NCI-H510A treated with DMSO at 0.1 percent for 48 hours (cell line): Measurements from ENCODE around the gene PHKB.
"Not testable (repeated sequence)": the region's sequence is repeated elsewhere in the genome, so short reads cannot be mapped to it uniquely, and the experiment has no call there.

Source experiments
- DNase-seq: peaks from one replicate; lab custom pipeline; 2025; lab: John Stamatoyannopoulos, UW

Gene PHKB

DNA sequence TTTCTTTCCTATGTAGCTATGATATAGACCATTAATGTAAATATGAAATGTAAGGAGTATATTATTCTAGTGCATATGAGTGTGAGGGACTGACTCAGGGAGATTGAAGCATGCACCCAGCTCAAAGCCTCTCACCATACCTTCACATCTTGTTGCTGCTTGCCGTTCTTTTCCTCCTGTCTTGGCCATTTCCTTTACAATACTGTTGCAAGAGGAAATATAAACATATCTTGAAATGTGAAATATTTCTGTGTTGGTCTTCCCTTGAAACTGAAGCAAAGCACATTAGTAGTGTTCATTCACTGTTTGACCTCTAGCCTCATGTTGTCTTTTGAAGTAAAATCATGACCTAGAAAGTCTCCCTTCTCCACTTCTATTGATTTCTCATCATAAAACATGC, 46.6 kb downstream of the PHKB start:
- no peak for DNase-seq

DNA sequence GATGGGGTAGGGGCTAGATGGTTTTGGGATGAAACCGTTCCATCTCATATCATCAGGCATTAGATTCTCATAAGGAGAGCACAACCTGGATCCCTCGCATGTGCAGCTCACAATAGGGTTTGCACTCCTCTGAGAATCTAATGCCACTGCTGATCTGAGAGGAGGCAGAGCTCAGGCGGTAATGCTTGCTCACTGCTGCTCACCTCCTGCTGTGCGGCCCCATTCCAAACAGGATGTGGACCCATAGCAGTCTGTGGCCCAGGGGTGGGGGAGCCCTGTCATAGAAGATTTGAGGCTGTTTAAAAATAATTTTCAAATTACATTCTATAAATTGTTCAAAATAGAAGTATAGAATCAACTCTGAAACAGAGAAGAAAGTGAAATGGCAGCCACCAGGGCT, 50.8 kb downstream of the PHKB start:
- no peak for DNase-seq

DNA sequence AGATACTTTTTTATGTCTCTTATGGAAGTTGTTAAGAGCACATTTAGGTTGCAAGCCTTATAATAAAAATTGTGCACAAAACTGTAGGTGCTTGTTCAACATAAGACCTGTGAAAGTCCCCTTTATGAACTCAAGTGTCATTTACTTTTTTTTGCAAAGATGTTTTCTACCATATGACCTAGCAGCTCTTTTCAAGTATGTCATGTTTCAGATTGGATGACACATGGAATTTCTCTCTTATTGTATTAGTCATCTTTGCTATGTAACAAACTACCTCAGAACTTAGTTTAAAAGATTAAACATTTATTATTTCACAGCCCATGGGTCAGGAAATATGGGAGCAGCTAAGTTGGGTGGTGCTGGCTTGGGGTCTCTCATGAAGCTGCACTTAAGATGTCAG, 57.9 kb downstream of the PHKB start:
- DNase-seq: no peak

GRCh38 chr16:47519546-47519945, 58.4 kb downstream of the PHKB start:
- no peak for DNase-seq

DNA sequence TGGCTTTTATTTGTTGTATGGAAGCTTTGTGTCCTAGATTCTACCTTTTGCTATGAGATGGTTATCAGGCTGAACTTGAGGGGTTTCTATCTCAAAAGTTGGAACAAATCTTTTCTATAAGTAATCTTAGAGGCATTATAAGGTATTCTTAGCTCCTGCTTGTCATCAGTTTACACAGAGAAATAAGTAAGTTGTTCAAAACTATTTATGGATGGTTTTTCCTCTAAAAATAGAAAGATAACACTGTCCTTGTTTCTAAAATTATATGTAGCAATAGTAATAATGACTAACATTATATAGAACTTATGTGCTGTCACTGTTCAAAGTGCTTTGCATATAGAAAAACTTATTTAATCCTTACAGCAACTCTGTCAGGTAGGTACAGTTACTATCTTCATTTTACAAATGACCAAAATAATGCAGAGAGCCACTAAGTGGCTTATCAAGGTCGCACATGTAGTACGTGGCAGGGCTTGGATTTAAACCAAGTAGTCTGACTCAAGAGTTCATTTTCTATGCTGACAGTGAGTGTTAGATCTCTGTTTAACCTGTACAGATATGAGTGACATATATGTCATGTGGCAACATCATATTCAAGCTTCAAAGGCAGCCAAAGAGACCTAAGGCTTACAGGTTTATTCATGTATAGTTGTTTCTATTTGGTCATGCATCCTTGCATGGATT, 59.0 kb downstream of the PHKB start:
- DNase-seq: no peak

DNA sequence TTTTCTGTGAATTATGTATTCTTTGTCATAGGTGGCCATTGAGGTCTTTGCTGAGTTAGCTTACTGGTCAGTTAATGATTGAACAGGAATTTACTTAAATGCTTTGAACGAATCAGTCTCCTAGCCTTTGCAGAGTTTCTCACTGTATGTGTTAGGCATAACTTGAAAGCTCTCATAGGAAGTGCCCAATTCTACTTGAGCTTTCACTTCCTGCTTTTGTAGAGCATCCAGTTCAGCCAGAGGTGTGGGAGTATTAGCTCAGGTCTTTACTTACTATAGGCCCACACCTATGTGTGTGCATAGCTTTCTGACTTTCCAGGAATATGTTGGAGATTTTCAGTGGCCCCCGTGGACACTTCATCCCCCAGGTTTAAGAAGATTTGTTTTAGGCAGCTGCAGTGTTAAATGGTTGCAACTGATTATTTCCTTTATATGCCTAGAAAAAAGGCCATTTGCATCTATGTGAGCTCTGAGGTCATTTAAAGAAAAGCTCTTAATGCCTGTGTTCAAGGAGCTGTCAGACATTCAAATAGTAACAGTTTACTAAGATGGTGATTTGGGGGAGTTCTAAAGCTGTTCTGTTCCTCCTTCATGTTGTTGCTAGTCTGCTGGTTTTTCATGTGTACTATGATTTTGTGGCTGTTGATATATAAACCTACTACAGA, 62.3 kb downstream of the PHKB start:
- DNase-seq: no peak

DNA sequence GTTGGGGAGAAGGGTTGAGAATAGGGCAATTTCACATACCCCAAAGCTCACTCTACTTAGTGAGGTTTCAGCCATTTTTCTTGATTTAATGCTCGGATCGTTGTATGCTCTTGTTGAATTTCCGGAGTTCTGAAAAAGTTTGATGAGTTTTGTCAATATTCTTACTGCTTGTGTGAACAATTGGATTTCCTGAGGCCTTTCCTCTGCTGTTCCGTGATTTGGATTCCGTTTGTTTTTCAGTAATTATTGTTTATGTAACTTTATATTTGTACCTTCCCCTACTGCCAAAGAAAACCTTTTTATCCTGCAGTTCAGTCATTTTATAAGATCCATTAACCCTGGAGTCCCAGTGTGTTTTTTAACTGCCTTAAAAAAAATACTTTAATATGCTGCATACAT, 62.9 kb downstream of the PHKB start:
- no peak for DNase-seq

- DNase-seq: no peak
These were observed 67.3 kb downstream of the PHKB start for GRCh38 chr16:47528431-47528830.

DNA sequence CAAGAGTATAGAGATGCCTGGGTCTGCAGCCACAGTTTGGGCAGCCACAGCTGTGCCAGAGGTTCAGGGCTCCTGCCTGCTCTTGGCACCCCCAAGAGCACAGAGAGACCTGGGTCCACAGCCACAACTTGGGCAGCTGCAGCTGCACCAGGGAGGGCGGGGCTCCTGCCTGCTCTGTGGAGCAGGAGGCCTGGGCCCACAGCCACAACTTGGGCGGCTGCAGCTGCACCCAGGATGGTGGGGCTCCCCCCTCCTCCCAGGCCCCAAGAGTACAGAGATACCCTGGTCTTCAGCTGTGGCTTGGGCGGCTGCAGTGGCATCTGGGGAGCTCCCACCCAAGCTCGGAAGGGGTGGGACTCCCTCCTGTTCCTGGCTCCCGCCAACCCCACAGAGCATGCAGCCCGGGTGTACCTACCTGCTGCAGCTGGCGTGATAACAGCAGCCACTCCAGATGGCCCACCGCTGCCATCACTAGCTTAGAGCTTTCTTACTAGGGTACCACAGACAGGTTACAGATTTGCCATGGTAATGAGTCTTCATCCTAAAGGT, 72.7 kb downstream of the PHKB start:
- DNase-seq: no peak

DNA sequence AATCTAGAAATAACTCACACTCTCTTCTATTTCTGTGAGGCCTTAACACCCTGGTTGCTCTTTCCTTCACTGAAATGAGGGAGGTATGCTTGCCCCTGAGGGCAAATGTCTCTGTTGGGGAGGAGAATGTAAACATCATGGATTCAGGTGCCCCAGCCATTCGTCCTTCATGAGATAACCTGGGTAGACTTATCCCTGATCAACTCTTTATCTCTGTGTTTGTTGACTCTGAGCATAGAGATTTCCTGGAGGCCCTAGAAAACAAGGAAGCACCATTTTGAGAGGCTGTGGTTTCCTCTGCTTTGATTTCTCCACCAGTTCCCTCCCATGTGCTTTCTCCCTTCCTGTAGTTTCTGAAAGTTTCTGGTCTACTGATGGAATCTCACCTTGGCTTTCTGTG, 77.3 kb downstream of the PHKB start:
- DNase-seq: no peak

DNA sequence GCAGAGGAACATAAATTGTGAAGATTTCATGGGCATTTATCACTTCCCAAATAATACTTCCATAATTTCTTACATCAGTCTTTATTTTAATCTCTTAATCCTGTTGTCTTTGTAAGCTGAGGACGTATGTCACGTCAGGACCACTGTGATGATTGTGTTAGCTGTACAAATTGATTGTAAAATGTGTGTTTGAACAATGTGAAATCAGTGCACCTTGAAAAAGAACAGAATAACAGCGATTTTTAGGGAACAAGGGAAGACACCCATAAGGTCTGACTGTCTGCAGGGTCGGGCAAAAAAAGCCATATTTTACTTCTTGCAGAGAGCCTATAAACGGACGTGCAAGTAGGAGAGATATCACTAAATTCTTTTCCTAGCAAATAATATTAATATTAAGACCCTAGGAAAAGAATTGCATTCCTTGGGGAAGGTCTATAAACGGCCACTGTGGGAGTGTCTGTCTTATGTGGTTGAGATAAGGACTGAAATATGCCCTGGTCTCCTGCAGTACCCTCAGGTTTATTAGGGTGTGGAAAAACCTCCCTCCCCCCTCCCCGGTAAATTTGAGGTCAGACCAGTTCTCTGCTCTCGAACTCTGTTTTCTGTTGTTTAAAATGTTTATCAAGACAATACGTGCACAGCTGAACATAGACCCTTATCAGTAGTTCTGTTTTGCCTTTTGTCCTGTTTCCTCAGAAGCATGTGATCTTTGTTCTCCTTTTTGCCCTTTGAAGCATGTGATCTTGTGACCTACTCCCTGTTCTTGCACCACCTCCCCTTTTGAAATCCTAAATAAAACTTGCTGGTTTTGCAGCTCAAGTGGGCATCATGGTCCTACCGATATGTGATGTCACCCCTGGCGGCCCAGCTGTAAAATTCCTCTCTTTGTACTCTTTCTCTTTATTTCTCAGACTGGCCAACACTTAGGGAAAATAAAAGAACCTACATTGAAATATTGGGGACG, 78.9 kb downstream of the PHKB start:
- not testable (repeated sequence) for DNase-seq

- DNase-seq: not testable (repeated sequence)
These were observed 80.0 kb downstream of the PHKB start for GRCh38 chr16:47541135-47541534.

- not testable (repeated sequence) for DNase-seq
These were observed 83.1 kb downstream of the PHKB start for GRCh38 chr16:47544255-47544654.

GRCh38 chr16:47551185-47551584, 90.1 kb downstream of the PHKB start:
- DNase-seq: not testable (repeated sequence)

GRCh38 chr16:47551767-47552166, 90.6 kb downstream of the PHKB start:
- DNase-seq: not testable (repeated sequence)

- DNase-seq: no peak
These were observed 92.9 kb downstream of the PHKB start for GRCh38 chr16:47553853-47554564.

- DNase-seq: not testable (repeated sequence)
These were observed 93.5 kb downstream of the PHKB start for GRCh38 chr16:47554587-47554986.

DNA sequence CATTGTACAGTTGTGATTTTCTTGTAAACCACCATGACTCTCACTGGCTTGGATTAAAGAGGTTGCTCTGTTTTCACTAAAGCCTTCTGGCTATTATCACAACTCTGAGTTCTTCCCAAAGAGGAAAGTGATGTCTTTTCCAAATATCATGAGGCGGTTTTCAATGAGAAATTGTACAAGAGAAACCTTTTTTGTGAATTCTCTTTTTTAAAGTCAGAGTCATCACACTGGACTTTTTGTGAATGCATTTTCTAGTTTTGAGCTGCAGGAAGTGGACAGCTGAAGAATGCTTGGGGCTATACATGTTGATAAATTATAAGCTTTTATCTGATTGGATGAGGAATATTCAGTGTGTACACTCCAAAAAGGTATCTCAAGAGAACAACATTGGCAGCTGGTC, 100.2 kb downstream of the PHKB start:
- no peak for DNase-seq

DNA sequence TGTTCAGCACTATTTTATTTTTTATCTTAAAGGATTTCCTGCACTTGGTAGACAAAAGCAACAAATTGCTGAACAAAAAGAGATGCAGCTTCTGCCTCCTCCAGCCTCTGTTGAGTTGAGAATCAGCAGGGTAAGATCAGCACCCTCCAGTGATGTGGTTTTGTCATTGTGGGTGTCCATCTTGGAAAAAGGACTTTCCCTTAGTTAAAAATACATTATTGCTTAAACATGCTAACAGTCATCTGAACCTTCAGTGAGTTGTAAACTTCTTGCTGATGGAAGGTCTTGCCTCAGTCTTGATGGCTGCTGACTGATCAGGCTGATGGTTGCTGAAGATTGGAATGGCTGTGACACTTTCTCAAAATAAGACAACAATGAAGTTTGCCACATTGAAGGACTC, 101.2 kb downstream of the PHKB start:
- DNase-seq: no peak

GRCh38 chr16:47565454-47565853, 104.3 kb downstream of the PHKB start:
- no peak for DNase-seq

- no peak for DNase-seq
These were observed 106.2 kb downstream of the PHKB start for GRCh38 chr16:47567321-47567720.

GRCh38 chr16:47568351-47568750, 107.2 kb downstream of the PHKB start:
- DNase-seq: no peak
